ENCODE measurements around the gene RAB11FIP3. TPM values are rescaled to one million over a fixed set of nuclear protein-coding genes. Genes with fewer than 3 reads are reported as not detected.

Gene RAB11FIP3
- total and polyA plus RNA-seq, 2 of the 13 experiments (the other 11 are each of a cell fraction or from before 2014, with no cell fraction given) = 34.3 to 57.6 TPM

DNA sequence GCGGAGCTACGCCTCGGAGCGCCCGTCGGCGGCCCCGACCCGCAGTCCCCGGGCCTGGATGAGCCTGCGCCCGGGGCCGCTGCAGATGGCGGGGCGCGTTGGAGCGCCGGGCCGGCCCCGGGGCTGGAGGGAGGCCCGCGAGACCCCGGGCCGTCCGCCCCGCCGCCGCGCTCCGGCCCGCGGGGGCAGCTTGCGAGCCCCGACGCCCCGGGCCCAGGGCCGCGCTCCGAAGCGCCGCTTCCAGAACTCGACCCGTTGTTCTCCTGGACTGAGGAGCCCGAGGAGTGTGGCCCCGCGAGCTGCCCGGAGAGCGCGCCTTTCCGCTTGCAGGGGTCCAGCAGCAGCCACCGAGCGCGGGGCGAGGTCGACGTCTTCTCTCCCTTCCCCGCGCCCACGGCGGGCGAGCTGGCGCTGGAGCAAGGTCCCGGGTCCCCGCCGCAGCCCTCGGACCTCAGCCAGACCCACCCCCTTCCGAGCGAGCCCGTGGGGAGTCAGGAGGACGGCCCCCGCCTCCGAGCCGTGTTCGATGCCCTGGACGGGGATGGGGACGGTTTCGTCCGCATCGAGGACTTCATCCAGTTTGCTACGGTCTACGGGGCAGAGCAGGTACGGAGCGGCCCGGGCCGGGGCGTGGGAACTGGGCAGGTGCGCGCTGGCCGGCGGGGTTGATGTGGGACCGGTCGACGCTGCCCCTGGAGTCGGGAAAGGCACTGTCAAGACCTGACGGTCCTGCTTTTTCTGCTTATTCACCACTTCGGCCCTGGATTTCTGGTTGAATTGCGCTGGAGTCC is 861 bp downstream of the RAB11FIP3 start (continued):
- TF ChIP-seq, protein P1, sequence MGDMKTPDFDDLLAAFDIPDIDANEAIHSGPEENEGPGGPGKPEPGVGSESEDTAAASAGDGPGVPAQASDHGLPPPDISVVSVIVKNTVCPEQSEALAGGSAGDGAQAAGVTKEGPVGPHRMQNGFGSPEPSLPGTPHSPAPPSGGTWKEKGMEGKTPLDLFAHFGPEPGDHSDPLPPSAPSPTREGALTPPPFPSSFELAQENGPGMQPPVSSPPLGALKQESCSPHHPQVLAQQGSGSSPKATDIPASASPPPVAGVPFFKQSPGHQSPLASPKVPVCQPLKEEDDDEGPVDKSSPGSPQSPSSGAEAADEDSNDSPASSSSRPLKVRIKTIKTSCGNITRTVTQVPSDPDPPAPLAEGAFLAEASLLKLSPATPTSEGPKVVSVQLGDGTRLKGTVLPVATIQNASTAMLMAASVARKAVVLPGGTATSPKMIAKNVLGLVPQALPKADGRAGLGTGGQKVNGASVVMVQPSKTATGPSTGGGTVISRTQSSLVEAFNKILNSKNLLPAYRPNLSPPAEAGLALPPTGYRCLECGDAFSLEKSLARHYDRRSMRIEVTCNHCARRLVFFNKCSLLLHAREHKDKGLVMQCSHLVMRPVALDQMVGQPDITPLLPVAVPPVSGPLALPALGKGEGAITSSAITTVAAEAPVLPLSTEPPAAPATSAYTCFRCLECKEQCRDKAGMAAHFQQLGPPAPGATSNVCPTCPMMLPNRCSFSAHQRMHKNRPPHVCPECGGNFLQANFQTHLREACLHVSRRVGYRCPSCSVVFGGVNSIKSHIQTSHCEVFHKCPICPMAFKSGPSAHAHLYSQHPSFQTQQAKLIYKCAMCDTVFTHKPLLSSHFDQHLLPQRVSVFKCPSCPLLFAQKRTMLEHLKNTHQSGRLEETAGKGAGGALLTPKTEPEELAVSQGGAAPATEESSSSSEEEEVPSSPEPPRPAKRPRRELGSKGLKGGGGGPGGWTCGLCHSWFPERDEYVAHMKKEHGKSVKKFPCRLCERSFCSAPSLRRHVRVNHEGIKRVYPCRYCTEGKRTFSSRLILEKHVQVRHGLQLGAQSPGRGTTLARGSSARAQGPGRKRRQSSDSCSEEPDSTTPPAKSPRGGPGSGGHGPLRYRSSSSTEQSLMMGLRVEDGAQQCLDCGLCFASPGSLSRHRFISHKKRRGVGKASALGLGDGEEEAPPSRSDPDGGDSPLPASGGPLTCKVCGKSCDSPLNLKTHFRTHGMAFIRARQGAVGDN (CRISPR knock-in tag; IDR thresholded peaks at IDR 0.05) = peak; percentile 77
- peak; percentile 21; the same call in 1 of the 2 replicates for TF ChIP-seq MYC (CRISPR knock-in tag; IDR thresholded peaks at IDR 0.05; ENCODE audit: borderline replicate concordance)
- peak; percentile 53; the same call in 1 of the 2 replicates for TF ChIP-seq RBFOX2 (IDR thresholded peaks at IDR 0.05; ENCODE audit: low read depth, low read length)
- no peak for TF ChIP-seq CC2D1A (CRISPR knock-in tag; IDR thresholded peaks at IDR 0.05)
- TF ChIP-seq SMAD1 (CRISPR knock-in tag; IDR thresholded peaks at IDR 0.05; ENCODE audit: borderline replicate concordance, low read depth) = 0 out of 2 replicates have a peak, but pooled peaks have one; percentile 34
- TF ChIP-seq CBFB (CRISPR knock-in tag; IDR thresholded peaks at IDR 0.05) = 0 out of 2 replicates have a peak, but pooled peaks have one; percentile 22
- no peak for TF ChIP-seq ZBTB42 (CRISPR knock-in tag; IDR thresholded peaks at IDR 0.05)
- TF ChIP-seq, protein P2, sequence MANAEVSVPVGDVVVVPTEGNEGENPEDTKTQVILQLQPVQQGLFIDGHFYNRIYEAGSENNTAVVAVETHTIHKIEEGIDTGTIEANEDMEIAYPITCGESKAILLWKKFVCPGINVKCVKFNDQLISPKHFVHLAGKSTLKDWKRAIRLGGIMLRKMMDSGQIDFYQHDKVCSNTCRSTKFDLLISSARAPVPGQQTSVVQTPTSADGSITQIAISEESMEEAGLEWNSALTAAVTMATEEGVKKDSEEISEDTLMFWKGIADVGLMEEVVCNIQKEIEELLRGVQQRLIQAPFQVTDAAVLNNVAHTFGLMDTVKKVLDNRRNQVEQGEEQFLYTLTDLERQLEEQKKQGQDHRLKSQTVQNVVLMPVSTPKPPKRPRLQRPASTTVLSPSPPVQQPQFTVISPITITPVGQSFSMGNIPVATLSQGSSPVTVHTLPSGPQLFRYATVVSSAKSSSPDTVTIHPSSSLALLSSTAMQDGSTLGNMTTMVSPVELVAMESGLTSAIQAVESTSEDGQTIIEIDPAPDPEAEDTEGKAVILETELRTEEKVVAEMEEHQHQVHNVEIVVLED (CRISPR knock-in tag; IDR thresholded peaks at IDR 0.05; ENCODE audit: borderline replicate concordance) = no peak
- no peak for TF ChIP-seq TSC22D2 (CRISPR knock-in tag; IDR thresholded peaks at IDR 0.05; ENCODE audit: borderline replicate concordance)
- TF ChIP-seq, protein P3, sequence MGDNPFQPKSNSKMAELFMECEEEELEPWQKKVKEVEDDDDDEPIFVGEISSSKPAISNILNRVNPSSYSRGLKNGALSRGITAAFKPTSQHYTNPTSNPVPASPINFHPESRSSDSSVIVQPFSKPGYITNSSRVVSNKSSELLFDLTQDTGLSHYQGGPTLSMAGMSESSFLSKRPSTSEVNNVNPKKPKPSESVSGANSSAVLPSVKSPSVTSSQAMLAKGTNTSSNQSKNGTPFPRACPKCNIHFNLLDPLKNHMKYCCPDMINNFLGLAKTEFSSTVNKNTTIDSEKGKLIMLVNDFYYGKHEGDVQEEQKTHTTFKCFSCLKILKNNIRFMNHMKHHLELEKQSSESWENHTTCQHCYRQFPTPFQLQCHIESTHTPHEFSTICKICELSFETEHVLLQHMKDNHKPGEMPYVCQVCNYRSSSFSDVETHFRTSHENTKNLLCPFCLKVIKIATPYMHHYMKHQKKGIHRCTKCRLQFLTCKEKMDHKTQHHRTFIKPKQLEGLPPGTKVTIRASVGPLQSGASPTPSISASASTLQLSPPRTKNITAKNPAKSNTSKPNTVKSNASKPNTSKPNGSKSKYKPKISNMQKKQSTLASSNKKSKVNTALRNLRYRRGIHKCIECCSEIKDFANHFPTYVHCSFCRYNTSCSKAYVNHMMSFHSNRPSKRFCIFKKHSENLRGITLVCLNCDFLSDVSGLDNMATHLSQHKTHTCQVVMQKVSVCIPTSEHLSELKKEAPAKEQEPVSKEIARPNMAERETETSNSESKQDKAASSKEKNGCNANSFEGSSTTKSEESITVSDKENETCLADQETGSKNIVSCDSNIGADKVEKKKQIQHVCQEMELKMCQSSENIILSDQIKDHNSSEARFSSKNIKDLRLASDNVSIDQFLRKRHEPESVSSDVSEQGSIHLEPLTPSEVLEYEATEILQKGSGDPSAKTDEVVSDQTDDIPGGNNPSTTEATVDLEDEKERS (CRISPR knock-in tag; IDR thresholded peaks at IDR 0.05) = no peak
- TF ChIP-seq, protein P4, sequence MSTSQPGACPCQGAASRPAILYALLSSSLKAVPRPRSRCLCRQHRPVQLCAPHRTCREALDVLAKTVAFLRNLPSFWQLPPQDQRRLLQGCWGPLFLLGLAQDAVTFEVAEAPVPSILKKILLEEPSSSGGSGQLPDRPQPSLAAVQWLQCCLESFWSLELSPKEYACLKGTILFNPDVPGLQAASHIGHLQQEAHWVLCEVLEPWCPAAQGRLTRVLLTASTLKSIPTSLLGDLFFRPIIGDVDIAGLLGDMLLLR (CRISPR knock-in tag; IDR thresholded peaks at IDR 0.05) = no peak
- peak; percentile 46 for TF ChIP-seq ZFX (CRISPR knock-in tag; IDR thresholded peaks at IDR 0.05; ENCODE audit: low read depth)
- TF ChIP-seq, protein P5, sequence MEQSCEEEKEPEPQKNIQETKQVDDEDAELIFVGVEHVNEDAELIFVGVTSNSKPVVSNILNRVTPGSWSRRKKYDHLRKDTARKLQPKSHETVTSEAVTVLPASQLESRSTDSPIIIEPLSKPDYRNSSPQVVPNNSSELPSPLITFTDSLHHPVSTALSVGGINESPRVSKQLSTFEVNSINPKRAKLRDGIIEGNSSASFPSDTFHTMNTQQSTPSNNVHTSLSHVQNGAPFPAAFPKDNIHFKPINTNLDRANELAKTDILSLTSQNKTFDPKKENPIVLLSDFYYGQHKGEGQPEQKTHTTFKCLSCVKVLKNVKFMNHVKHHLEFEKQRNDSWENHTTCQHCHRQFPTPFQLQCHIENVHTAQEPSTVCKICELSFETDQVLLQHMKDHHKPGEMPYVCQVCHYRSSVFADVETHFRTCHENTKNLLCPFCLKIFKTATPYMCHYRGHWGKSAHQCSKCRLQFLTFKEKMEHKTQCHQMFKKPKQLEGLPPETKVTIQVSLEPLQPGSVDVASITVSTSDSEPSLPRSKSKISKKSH (CRISPR knock-in tag; IDR thresholded peaks at IDR 0.05; ENCODE audit: borderline replicate concordance) = peak; percentile 77; the same call in 1 of the 2 replicates
- peak; percentile 48 for TF ChIP-seq SALL1 (CRISPR knock-in tag; IDR thresholded peaks at IDR 0.05)
- TF ChIP-seq IKZF4 (CRISPR knock-in tag; IDR thresholded peaks at IDR 0.05; ENCODE audit: borderline replicate concordance, low read depth, not compliant biosample characterization) = peak; percentile 38
